ENCODE measurements around the gene C1QTNF3.
"Not testable (repeated sequence)": the region's sequence is repeated elsewhere in the genome, so short reads cannot be mapped to it uniquely, and the experiment has no call there.

The C1QTNF3 gene, protein sequence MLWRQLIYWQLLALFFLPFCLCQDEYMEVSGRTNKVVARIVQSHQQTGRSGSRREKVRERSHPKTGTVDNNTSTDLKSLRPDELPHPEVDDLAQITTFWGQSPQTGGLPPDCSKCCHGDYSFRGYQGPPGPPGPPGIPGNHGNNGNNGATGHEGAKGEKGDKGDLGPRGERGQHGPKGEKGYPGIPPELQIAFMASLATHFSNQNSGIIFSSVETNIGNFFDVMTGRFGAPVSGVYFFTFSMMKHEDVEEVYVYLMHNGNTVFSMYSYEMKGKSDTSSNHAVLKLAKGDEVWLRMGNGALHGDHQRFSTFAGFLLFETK

DNA sequence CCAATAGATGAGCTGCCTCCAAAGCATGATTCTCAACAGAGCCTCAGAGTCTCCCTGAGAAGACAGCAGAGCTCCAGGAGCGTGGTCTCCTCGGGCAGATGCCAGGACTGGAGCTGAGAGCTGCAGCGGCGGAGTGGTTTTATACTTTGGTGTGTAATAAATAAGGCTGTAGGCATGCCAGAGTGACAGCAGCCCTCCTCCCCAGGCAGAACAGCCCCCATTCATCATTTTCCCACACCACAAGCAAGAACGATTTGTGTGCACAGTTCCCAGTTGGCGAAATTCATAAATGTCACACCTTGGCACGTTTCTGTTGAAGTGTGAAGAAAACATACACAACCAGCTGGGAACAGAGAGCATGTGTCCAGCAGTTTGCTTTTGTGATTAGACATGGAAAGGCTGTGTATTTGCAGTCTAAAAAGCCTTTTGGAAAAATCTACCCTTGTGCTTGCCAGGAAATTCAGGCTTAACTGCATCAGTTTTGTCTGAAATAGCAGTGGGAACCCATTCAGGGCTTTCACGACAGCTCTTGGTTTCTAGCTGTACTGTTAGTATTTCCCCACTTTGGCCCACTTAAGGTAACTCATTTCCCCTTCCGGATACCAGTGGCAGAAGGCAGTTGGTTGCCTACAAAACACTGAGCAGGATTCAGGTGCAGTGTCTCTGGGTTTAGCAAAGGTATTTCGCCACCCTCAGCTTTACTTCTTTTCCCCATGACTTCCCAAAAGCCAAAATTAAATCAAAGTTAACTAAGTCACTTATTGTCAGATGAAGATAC, at the start of gene C1QTNF3:
C1QTNF3 (minus strand) TSS at position 115 of the 778 bp plus-strand sequence; CDS start at position 27, 88 bp downstream.
- DNase-seq = no peak

DNA sequence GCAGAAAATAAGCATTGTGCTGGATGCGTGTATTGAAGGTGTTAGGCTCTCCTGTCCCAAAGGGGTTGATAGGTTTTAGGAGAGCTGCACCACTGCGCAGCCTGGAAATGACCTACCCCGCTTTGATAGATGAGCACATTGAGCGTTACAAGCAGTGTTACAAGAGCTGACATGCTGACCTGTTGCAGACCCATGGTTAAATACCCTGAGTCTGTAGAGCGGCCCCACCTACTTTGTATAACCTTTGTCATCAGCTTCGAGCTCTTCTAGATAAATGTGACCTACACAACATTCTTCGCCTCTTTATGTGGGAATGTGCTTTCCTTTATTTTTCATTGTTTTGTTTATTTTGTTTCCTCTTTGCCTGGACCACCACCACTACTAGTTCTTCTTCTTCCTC, 48.0 kb upstream of the C1QTNF3 start:
- not testable (repeated sequence) for DNase-seq

- DNase-seq = not testable (repeated sequence)
These were observed 46.8 kb upstream of the C1QTNF3 start for GRCh38 chr5:34089802-34090201.

- DNase-seq = not testable (repeated sequence)
These were observed 44.7 kb upstream of the C1QTNF3 start for GRCh38 chr5:34087728-34088127.

GRCh38 chr5:34083898-34084297, 40.9 kb upstream of the C1QTNF3 start:
- not testable (repeated sequence) for DNase-seq

GRCh38 chr5:34079505-34079904, 36.5 kb upstream of the C1QTNF3 start:
- DNase-seq = not testable (repeated sequence)

DNA sequence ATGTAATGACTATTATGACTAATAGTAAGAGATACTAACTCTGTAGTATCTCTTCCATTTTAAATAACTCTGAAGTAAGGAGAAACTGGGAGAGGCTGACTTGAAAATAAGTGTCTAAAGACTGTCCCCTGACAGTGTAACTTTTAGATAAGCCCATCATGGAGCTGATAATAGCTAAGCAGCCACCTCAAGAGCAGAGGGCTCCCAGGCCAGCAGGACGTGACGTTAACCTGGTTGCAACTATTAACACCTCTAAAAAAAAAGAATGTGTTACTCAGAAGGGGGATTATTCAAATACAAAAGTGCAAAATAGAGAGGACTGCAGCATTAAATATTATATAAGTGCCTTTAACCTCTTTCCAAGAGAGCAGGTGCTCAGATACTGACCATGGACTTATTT, 34.6 kb upstream of the C1QTNF3 start:
- DNase-seq = not testable (repeated sequence)

DNA sequence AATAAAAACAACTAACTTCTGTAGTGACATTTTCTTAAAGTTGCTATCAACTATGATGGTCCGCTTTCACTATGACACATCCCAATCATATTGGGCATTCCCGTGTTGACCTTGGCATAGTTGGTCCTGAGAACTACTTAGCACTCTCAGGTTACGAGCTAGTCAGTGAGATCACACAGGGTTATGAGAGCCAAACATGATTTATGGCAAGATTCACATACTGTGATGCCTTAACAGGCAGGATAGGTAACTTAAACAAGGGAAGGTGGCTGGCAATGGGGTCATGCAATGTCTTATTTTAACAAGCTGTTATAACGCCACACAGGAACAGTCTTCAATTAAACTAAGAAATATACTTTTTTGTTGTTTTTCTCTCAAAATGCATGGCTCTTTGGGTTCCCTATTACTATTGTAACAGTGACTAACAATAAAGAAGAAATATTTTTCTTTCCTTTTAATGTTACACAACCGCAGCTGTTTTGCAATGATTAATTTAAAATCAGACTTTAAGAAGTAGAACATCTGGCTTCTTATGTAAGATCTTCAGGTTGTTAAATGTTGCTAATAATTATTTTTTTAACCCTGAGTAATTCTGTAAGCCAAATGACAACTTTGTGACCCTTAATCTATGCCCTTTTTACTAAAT, 33.8 kb upstream of the C1QTNF3 start:
- not testable (repeated sequence) for DNase-seq

- DNase-seq = not testable (repeated sequence)
These were observed 31.5 kb upstream of the C1QTNF3 start for GRCh38 chr5:34074472-34074871.

GRCh38 chr5:34074071-34074470, 31.1 kb upstream of the C1QTNF3 start:
- DNase-seq = not testable (repeated sequence)

GRCh38 chr5:34070626-34071025, 27.6 kb upstream of the C1QTNF3 start:
- not testable (repeated sequence) for DNase-seq

DNA sequence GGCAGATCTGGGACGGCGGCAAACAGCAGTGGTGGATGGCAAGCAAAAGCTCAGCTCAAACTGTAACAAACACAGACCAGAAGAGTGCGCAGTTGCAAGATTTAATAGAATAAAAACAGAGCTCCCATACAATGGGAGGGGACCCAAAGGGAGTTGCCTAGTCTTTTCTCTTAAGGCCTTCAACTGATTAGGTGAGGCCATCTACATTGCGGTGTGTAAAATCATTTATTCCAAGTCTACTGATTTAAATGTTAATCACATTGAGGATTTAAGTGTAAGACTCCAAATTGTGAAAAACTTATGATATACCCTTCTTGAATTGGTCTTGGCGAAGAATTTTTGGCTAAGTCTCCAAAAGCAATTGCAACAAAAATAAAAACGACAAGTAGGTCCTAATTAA, 21.6 kb upstream of the C1QTNF3 start:
- DNase-seq = no peak

- no peak for DNase-seq
These were observed 19.4 kb upstream of the C1QTNF3 start for GRCh38 chr5:34062419-34062818.

DNA sequence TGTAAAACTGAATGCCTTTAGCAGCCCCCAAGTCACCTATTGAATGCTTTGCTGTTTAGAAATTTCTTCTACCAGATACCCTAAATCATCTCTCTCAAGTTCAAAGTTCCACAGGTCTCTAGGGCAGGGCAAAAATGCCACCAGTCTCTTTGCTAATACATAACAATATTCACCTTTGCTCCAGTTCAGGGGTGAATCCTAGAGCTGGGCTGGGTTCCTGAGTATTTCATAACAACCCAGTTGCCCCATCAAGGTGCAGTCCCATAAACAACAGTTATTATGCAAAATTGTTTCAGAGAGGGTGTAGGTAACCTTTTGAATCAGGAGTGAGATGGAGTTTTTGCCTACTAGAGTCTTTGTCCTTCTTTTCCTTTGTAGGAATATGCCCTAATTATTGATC, 19.0 kb upstream of the C1QTNF3 start:
- no peak for DNase-seq

GRCh38 chr5:34059977-34060376, 17.0 kb upstream of the C1QTNF3 start:
- DNase-seq = no peak

DNA sequence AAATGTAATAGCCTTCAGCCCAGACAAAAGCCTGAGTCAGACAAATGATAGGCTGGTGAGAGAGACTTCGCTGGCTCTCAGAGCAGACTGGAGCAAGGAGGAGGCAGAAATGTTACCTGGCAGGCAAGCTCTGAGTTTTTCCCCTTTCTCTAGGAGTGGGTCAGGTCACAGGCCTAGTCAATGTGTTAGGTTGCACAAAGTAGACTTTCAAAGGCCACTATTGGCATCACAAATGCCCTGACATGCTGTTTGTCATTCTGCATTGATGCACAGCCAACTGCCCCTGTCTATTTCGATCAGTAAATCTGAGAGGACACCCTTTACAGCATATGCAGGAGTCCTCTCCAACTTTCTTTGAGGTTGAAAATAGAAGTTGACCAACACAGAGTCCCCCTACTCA, 15.5 kb upstream of the C1QTNF3 start:
- DNase-seq = no peak

GRCh38 chr5:34057569-34057968, 14.6 kb upstream of the C1QTNF3 start:
- no peak for DNase-seq

DNA sequence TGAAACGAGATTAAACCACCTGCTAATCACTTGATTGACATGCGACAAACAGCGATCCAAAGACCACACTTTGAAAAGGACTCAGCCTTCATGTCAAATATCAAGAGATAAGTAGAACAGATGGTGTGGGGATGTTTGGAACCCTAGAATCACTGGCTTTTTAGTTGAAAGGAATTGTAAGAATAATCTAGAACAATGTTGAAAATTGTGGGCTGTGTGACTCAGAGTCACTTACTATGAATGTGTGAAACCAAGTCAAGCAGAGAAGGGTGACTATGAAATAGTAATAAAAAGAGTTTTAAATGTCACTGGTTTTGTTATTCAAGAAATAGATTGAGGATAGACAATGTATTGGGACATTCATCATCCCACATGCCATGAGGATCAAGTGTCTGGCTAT, 14.1 kb upstream of the C1QTNF3 start:
- DNase-seq = no peak

DNA sequence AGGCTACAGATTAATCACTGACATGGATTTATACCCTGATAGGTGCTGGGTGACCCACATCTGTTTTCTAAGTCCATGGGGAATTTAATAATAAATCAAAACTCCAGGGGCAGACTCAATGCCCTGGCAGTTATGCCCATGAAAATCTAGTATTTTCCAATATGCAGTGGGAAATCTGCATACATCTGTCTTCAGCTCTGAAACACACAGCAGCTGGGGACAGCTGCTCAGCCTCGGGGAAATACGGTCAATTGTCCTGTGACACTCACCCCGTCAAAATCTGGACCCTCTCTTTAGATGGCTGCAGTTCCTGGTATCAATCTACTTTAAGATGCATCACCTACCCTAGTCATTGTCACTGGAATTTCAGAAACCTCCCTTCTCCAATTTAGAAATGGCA, 12.7 kb upstream of the C1QTNF3 start:
- DNase-seq = no peak

DNA sequence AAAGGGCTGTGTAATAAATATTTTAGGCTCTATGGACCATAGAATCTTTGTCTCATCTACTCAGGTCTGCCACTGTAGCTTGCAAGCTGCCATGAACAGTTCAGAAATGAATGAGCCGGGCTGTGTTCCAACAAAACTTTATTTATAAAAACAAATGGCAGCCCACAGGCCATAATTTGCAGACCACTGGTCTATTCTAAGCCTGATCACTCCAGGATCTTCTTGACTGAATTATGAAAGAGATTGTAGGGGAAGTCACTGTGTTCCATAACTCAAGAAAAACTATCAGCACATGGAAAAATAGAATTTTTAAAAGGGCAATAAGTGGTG, 11.4 kb upstream of the C1QTNF3 start:
- no peak for DNase-seq

- DNase-seq = no peak
These were observed 10.8 kb upstream of the C1QTNF3 start for GRCh38 chr5:34053571-34054399.

- peak; percentile 41 for DNase-seq
These were observed 10.1 kb upstream of the C1QTNF3 start for GRCh38 chr5:34053133-34053532.
